BLaER1 treated with 17β-estradiol and CSF1 and Interleukin-3, amounts not matched to agents 10 nM and 100 nM (cell line): ENCODE results near the gene SYCE3.

ENCODE experiments used
- H3K27ac ChIP-seq, 11 experiments: shearing (Covaris generic); formaldehyde crosslinking; 2 replicates each; pipeline ENCODE4 v1.8.1; 2022
- H3K27me3 ChIP-seq, 11 experiments: shearing (Covaris generic); formaldehyde crosslinking; 2 replicates each; pipeline ENCODE4 v1.8.1; 2022
- H3K36me3 ChIP-seq, 11 experiments: shearing (Covaris generic); formaldehyde crosslinking; 2 replicates each; pipeline ENCODE4 v1.8.1; 2022
- H3K4me1 ChIP-seq, 10 experiments: shearing (Covaris generic); formaldehyde crosslinking; 2 replicates each; pipeline ENCODE4 v1.8.1; 2022
- H3K4me2 ChIP-seq, 11 experiments: shearing (Covaris generic); formaldehyde crosslinking; 2 replicates each; pipeline ENCODE4 v1.8.1; 2022
- H3K4me3 ChIP-seq, 10 experiments: shearing (Covaris generic); formaldehyde crosslinking; 2 replicates each; pipeline ENCODE4 v1.8.1; 2022
- H3K9ac ChIP-seq, 11 experiments: shearing (Covaris generic); formaldehyde crosslinking; 2 replicates each; pipeline ENCODE4 v1.8.1; 2022
- H3K9me3 ChIP-seq, 11 experiments: shearing (Covaris generic); formaldehyde crosslinking; replicated peaks in 1 of 11; 2 replicates each; pipeline ENCODE4 v1.8.1; 2022
- H4K20me1 ChIP-seq, 11 experiments: shearing (Covaris generic); formaldehyde crosslinking; 2 replicates each; pipeline ENCODE4 v1.8.1; 2022
- Cebpa-rat ChIP-seq, 11 experiments: shearing (Covaris generic); IDR thresholded peaks; 2 replicates each; pipeline ENCODE4 v1.8.1; 2022

Gene SYCE3

GRCh38 chr22:50531546-50531961, 31.2 kb downstream of the SYCE3 start:
- H3K27ac ChIP-seq = peak overlapping the region in 9 of 11 experiments; percentile 21 to 94 (median 74); a peak in 13 of 22 replicates
- H3K4me3 ChIP-seq = peak overlapping the region in 9 of 10 experiments; percentile 48 to 65 (median 54); a peak in 16 of 20 replicates

DNA sequence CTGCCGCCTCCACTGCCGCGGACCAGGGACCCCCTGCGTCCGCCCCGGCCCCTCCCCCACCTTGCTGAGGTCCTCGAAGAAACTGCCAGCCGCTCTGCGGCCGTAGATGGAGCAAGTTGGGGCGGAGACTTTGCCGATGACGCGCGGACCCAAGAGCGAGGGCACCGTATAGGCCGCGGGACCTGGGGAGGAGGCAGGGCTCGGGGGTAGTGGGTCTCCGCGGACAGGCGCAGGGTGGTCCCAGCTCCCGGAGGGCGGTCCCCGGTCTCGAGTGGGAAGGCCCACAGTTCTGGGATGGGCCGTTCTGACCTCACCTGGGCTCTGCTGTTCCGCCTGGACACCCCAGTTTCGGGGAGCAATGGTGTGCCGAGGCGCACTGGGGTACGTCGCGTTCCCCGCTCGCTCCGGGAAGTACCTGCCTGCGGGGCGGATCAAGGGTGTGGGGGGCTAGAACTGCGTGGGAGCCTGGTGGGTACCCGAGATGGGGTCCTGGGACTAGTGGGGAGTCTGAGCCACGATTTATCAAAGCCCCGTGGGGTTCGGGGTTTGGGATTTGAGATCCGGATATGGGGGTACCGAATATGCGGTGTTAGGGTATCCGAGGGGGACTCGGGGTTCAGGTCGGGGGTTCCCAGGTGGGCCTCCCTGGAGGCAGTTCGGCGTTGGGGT, 31.7 kb downstream of the SYCE3 start:
- peaks cover 10 to 57% (median 25%) of the 10 kb centered on the region in 11 experiments; a peak in 20 of 22 replicates for H3K9me3 ChIP-seq
- peaks cover 43 to 65% (median 61%) of the 10 kb centered on the region in 11 experiments for H3K27me3 ChIP-seq
- H4K20me1 ChIP-seq = peaks cover 0 to 17% (median 0%) of the 10 kb centered on the region in 11 experiments; a peak in 4 of 22 replicates
- peak overlapping the region; percentile 48 to 65 (median 54) for H3K4me3 ChIP-seq
- no peaks in the 10 kb centered on the region; a peak in 1 of 22 replicates for H3K36me3 ChIP-seq
- H3K4me2 ChIP-seq = peak overlapping the region; percentile 74 to 99 (median 96)
- no peak for TF ChIP-seq Cebpa-rat (IDR thresholded peaks at IDR 0.05)
- H3K9ac ChIP-seq = peak overlapping the region; percentile 49 to 96 (median 66); a peak in 20 of 22 replicates
- peaks cover 34 to 75% (median 56%) of the 10 kb centered on the region in 10 experiments for H3K4me1 ChIP-seq
- peak overlapping the region; percentile 21 to 94 (median 73); a peak in 19 of 22 replicates for H3K27ac ChIP-seq

More at GRCh38 chr22:50531546-50531961, 31.2 kb downstream of the SYCE3 start:
- peak overlapping the region; percentile 74 to 99 (median 96) for H3K4me2 ChIP-seq
- peaks cover 0 to 17% (median 0%) of the 10 kb centered on the region in 11 experiments; a peak in 4 of 22 replicates for H4K20me1 ChIP-seq
- H3K9me3 ChIP-seq = peaks cover 10 to 63% (median 25%) of the 10 kb centered on the region in 11 experiments; a peak in 20 of 22 replicates
- H3K27me3 ChIP-seq = peaks cover 43 to 65% (median 61%) of the 10 kb centered on the region in 11 experiments
- H3K4me1 ChIP-seq = peaks cover 32 to 74% (median 54%) of the 10 kb centered on the region in 10 experiments
- H3K36me3 ChIP-seq = no peaks in the 10 kb centered on the region; a peak in 1 of 22 replicates
- TF ChIP-seq Cebpa-rat (IDR thresholded peaks at IDR 0.05) = no peak
- peak overlapping the region in 8 of 11 experiments; percentile 57 to 96 (median 68); a peak in 12 of 22 replicates for H3K9ac ChIP-seq

DNA sequence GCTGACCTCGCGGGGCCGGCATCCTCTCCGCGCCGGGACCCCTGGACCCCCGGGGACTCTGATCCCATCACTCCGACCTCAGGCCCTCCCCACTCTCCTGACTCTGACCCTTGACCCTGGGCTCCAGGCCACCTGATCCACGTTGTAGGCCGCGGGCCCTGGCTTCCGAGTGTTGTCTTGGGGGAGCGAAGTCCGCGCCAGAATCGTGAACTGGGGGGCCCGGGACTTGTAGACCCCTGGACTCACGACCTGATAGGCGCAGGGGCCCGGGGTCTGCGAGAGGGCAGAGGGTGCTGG, 32.2 kb downstream of the SYCE3 start:
- H3K4me2 ChIP-seq = peak overlapping the region; percentile 74 to 99 (median 96)
- H3K4me3 ChIP-seq = peak overlapping the region; percentile 48 to 65 (median 54)
- H4K20me1 ChIP-seq = peaks cover 0 to 17% (median 0%) of the 10 kb centered on the region in 11 experiments; a peak in 4 of 22 replicates
- no peaks in the 10 kb centered on the region; a peak in 1 of 22 replicates for H3K36me3 ChIP-seq
- peak overlapping the region; percentile 25 to 94 (median 73); a peak in 21 of 22 replicates for H3K27ac ChIP-seq
- peaks cover 43 to 65% (median 61%) of the 10 kb centered on the region in 11 experiments for H3K27me3 ChIP-seq
- H3K9me3 ChIP-seq = peaks cover 10 to 52% (median 25%) of the 10 kb centered on the region in 11 experiments; a peak in 20 of 22 replicates
- no peak for TF ChIP-seq Cebpa-rat (IDR thresholded peaks at IDR 0.05)
- peak overlapping the region; percentile 49 to 96 (median 66); a peak in 21 of 22 replicates for H3K9ac ChIP-seq
- H3K4me1 ChIP-seq = peaks cover 34 to 75% (median 56%) of the 10 kb centered on the region in 10 experiments

GRCh38 chr22:50529897-50530579, 32.7 kb downstream of the SYCE3 start, which contains the start of gene TYMP:
Gene TYMP (minus strand): TSS chr22:50530012. CDS start chr22:50529709, 303 bp downstream.
- Histone ChIP-seq H4K20me1 (peaks cover 0 to 18% (median under 1%) of the 10 kb centered on the region in 11 experiments; a peak in 9 of 22 replicates), H3K27ac (peak within 1 kb of the TSS; percentile 25 to 94 (median 73); a peak in 21 of 22 replicates), H3K4me1 (peaks cover 34 to 75% (median 56%) of the 10 kb centered on the region in 10 experiments), H3K36me3 (no peaks in the 10 kb centered on the region; a peak in 1 of 22 replicates), H3K4me3 (peak within 1 kb of the TSS; percentile 48 to 65 (median 54)), H3K4me2 (peak within 1 kb of the TSS; percentile 74 to 99 (median 96)), H3K27me3 (peaks cover 43 to 65% (median 61%) of the 10 kb centered on the region in 11 experiments), H3K9ac (peak within 1 kb of the TSS; percentile 49 to 96 (median 66); a peak in 21 of 22 replicates), H3K9me3 (peaks cover 10 to 49% (median 25%) of the 10 kb centered on the region in 11 experiments; a peak in 20 of 22 replicates)
- TF ChIP-seq Cebpa-rat (IDR thresholded peaks at IDR 0.05) = no peak

DNA sequence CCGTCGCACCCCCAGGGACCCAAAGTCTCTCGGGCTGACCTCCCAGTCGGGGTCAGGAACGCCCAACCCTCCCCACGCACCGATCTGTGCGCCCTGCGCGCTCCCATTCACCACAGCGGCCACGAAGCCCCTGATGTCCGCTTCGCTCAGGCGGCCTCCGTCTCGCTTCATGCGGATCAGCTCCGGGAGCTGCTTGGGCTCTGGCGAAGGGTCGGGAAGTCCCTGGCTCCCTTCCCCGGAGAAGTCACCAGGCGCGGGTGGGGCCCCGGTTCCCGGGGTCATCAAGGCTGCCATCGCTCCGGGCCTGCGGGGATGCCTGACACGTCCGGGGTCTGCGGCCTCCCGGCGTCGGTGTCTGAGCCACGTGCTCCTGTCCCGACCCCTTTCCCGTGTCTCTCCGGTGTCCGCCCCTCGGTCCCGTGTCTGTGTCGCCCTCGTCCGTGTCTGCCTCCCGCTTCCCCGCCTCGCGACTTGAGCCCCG, 33.3 kb downstream of the SYCE3 start:
- H3K9me3 ChIP-seq = peaks cover 10 to 43% (median 25%) of the 10 kb centered on the region in 11 experiments; a peak in 20 of 22 replicates
- H3K36me3 ChIP-seq = peaks cover 0 to 3% (median under 1%) of the 10 kb centered on the region in 11 experiments; a peak in 9 of 22 replicates
- H3K27ac ChIP-seq = peak overlapping the region in 9 of 11 experiments; percentile 25 to 94 (median 74); a peak in 14 of 22 replicates
- peak overlapping the region; percentile 74 to 99 (median 96) for H3K4me2 ChIP-seq
- no peak for TF ChIP-seq Cebpa-rat (IDR thresholded peaks at IDR 0.05)
- peaks cover 2 to 24% (median 6%) of the 10 kb centered on the region in 11 experiments; a peak in 21 of 22 replicates for H4K20me1 ChIP-seq
- H3K27me3 ChIP-seq = peaks cover 43 to 65% (median 61%) of the 10 kb centered on the region in 11 experiments
- H3K4me3 ChIP-seq = peak overlapping the region; percentile 48 to 65 (median 54); a peak in 18 of 20 replicates
- peak overlapping the region in 8 of 11 experiments; percentile 57 to 96 (median 68); a peak in 14 of 22 replicates for H3K9ac ChIP-seq
- H3K4me1 ChIP-seq = peaks cover 40 to 75% (median 57%) of the 10 kb centered on the region in 10 experiments

DNA sequence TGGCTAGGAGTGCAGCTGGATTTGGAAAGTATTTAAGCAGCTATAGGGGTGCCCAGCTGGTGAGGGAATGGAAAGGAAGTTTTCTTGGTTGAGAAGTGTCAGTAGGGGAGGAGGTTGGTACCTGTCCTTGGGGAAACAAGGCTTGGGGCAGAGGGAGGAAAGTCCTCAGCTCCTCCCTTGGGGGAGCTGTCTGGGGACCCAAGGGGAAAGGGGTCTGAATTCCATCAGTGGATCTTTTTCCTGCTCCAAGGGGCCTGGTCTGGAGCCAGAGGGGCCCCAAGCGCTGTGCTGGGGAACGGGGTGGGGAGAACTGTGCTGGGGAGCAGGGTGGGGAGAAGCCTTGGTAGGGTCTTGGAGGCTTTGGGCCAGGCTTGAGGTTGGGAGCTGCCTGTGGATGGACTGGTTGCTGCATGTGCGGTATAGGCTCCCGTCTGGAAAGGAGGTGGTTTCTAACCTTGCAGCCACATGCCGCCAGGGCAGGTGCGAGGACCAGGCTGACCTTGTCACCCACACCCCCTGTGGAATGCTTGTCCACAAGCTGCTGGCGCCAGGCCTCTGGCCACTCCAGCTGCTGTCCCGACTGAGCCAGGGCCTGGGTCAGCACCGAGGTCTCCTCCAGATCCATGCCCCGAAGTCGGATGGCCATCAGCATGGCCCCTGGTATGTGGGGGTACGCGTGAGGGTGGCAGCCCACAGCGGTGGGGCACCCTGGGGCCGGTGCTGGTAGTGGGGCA, 33.9 kb downstream of the SYCE3 start:
- Histone ChIP-seq H3K4me3 (peak overlapping the region in 4 of 10 experiments; percentile 52 to 65 (median 54); a peak in 8 of 20 replicates), H3K9ac (peak overlapping the region in 2 of 11 experiments; percentile 89 to 96; a peak in 4 of 22 replicates), H3K4me1 (peaks cover 46 to 75% (median 62%) of the 10 kb centered on the region in 10 experiments), H3K27me3 (peaks cover 43 to 60% (median 55%) of the 10 kb centered on the region in 11 experiments), H4K20me1 (peaks cover 8 to 30% (median 12%) of the 10 kb centered on the region in 11 experiments), H3K27ac (peak overlapping the region in 5 of 11 experiments; percentile 31 to 94 (median 77); a peak in 5 of 22 replicates), H3K36me3 (peaks cover 4 to 9% (median 7%) of the 10 kb centered on the region in 11 experiments), H3K9me3 (peaks cover 10 to 37% (median 25%) of the 10 kb centered on the region in 11 experiments; a peak in 20 of 22 replicates), H3K4me2 (peak overlapping the region; percentile 28 to 99 (median 96); a peak in 21 of 22 replicates)
- no peak for TF ChIP-seq Cebpa-rat (IDR thresholded peaks at IDR 0.05)

DNA sequence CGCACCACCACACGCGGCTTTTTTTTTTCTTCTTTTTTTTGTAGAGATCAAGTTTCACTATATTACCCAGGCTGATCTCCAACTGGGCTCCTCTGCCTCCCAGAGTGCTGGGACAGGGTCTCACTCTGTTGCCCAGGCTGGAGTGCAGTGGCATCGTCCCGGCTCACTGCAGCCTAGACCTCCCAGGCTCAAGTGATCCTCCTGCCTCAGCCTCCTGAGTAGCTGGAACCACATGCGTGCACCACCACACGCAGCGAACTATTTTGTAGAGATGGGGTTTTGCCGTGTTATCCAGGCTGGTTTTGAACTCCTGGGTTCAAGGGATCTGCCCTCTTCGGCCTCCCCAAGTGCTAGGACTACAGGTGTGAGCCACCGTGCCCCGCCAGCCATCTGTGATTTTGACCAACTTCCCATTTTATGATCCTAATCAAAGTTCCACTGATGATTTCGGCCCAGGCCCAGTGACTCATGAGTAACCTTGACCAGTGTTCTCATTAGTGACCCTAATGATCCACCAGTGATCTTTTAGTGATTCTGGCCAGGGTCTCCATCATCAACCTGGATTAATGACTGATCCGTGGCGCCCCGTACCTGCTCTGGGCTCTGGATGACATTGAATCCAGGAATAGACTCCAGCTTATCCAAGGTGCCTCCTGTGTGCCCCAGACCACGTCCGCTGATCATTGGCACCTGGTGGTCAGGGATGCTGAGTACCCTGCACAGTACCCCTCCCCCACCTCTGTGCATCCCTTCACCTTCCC, 34.6 kb downstream of the SYCE3 start:
- Histone ChIP-seq H3K27me3 (peaks cover 39 to 53% (median 47%) of the 10 kb centered on the region in 11 experiments), H3K4me2 (peak overlapping the region; percentile 74 to 99 (median 97); a peak in 21 of 22 replicates), H3K4me1 (peaks cover 46 to 81% (median 66%) of the 10 kb centered on the region in 10 experiments)

More for the DNA sequence above, 34.6 kb downstream of the SYCE3 start:
- TF ChIP-seq Cebpa-rat (IDR thresholded peaks at IDR 0.05) = no peak
- peaks cover 10 to 37% (median 24%) of the 10 kb centered on the region in 11 experiments; a peak in 20 of 22 replicates for H3K9me3 ChIP-seq
- peak overlapping the region in 3 of 10 experiments; percentile 52 to 55 (median 54); a peak in 4 of 20 replicates for H3K4me3 ChIP-seq
- peak overlapping the region in 4 of 11 experiments; percentile 31 to 98 (median 95); a peak in 5 of 22 replicates for H3K27ac ChIP-seq
- H4K20me1 ChIP-seq = peaks cover 15 to 37% (median 20%) of the 10 kb centered on the region in 11 experiments
- H3K9ac ChIP-seq = peak overlapping the region in 4 of 11 experiments; percentile 92 to 96 (median 94); a peak in 4 of 22 replicates
- peaks cover 11 to 16% (median 14%) of the 10 kb centered on the region in 11 experiments for H3K36me3 ChIP-seq
